Vagina (tissue), 2 donors: Measurements from ENCODE around the gene DAGLA.

Experiments
- POLR2A ChIP-seq, 2 donors: fragments of 450-650 bp; IDR thresholded peaks; one replicate each; pipeline ENCODE4 v1.6.1; 2017; ENCODE audit warnings: antibody characterized with exemption in 2 of 2, mild to moderate bottlenecking in 2 of 2, moderate library complexity in 2 of 2
- POLR2AphosphoS5 ChIP-seq, 2 donors: sonication (generic); formaldehyde crosslinking; IDR thresholded peaks; one replicate each; pipeline ENCODE4 v1.9.0; 2017; ENCODE audit warnings: antibody characterized with exemption in 2 of 2, mild to moderate bottlenecking in 2 of 2, low read depth in 1 of 2; ENCODE audit not compliant: insufficient read depth in 1 of 2
- TF ChIP-seq, protein P1 (sequence below), 3 experiments: fragments of 450-650 bp in 2 of 3; fragments of 200-600 bp in 1 of 3; sonication (generic) in 1 of 3; IDR thresholded peaks; one replicate each; pipeline ENCODE4 v1.5.1; 2017 to 2019; ENCODE audit warnings: antibody characterized with exemption in 3 of 3, mild to moderate bottlenecking in 2 of 3, moderate library complexity in 2 of 3

- TF ChIP-seq POLR2AphosphoS5 (IDR thresholded peaks at IDR 0.05; ENCODE audit: insufficient read depth in 1 of 2, low read depth in 1 of 2) (no peak), POLR2A (IDR thresholded peaks at IDR 0.05) (no peak)
- TF ChIP-seq, protein P1, sequence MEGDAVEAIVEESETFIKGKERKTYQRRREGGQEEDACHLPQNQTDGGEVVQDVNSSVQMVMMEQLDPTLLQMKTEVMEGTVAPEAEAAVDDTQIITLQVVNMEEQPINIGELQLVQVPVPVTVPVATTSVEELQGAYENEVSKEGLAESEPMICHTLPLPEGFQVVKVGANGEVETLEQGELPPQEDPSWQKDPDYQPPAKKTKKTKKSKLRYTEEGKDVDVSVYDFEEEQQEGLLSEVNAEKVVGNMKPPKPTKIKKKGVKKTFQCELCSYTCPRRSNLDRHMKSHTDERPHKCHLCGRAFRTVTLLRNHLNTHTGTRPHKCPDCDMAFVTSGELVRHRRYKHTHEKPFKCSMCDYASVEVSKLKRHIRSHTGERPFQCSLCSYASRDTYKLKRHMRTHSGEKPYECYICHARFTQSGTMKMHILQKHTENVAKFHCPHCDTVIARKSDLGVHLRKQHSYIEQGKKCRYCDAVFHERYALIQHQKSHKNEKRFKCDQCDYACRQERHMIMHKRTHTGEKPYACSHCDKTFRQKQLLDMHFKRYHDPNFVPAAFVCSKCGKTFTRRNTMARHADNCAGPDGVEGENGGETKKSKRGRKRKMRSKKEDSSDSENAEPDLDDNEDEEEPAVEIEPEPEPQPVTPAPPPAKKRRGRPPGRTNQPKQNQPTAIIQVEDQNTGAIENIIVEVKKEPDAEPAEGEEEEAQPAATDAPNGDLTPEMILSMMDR (IDR thresholded peaks at IDR 0.05) = no peak
Measured at GRCh38 chr11:61778357-61778886, 98.2 kb downstream of the DAGLA start.
